ENCODE results near the gene ZNF594.
"Not testable (repeated sequence)": the region's sequence is repeated elsewhere in the genome, so short reads cannot be mapped to it uniquely, and the experiment has no call there.

ZNF594 gene

GRCh38 chr17:5146122-5146521 lies 45.5 kb downstream of the ZNF594 start:
- not testable (repeated sequence) for H3K9me3 ChIP-seq (ENCODE audit: control insufficient read depth, insufficient read depth, low read length); H3K9ac ChIP-seq (ENCODE audit: low read depth, low read length); H3K4me3 ChIP-seq (ENCODE audit: low read depth, low read length); H3K4me1 ChIP-seq (ENCODE audit: control insufficient read depth, insufficient read depth, low read length); H3K36me3 ChIP-seq (ENCODE audit: control insufficient read depth, insufficient read depth, low read length); H3K27me3 ChIP-seq (ENCODE audit: control insufficient read depth, insufficient read depth, low read length)

GRCh38 chr17:5142877-5143276 lies 48.8 kb downstream of the ZNF594 start:
- H3K27me3 ChIP-seq (ENCODE audit: control insufficient read depth, insufficient read depth, low read length), result not testable (repeated sequence)

GRCh38 chr17:5139458-5139732 lies 52.3 kb downstream of the ZNF594 start:
- H3K9ac ChIP-seq (ENCODE audit: low read depth, low read length), result no peak overlapping the region
- H3K4me3 ChIP-seq (ENCODE audit: low read depth, low read length), result no peak overlapping the region
- H3K9me3 ChIP-seq (ENCODE audit: control insufficient read depth, insufficient read depth, low read length), result no peaks in the 10 kb centered on the region
- H3K36me3 ChIP-seq (ENCODE audit: control insufficient read depth, insufficient read depth, low read length), result peaks cover 2% of the 10 kb centered on the region
- H3K27me3 ChIP-seq (ENCODE audit: control insufficient read depth, insufficient read depth, low read length), result no peaks in the 10 kb centered on the region
- no peaks in the 10 kb centered on the region for H3K4me1 ChIP-seq (ENCODE audit: control insufficient read depth, insufficient read depth, low read length)

More at GRCh38 chr17:5142877-5143276, 48.8 kb downstream of the ZNF594 start:
- H3K4me1 ChIP-seq (ENCODE audit: control insufficient read depth, insufficient read depth, low read length); H3K9ac ChIP-seq (ENCODE audit: low read depth, low read length); H3K36me3 ChIP-seq (ENCODE audit: control insufficient read depth, insufficient read depth, low read length); H3K9me3 ChIP-seq (ENCODE audit: control insufficient read depth, insufficient read depth, low read length); H3K4me3 ChIP-seq (ENCODE audit: low read depth, low read length): not testable (repeated sequence)

- no peaks in the 10 kb centered on the region for H3K27me3 ChIP-seq (ENCODE audit: control insufficient read depth, insufficient read depth, low read length)
- H3K4me3 ChIP-seq (ENCODE audit: low read depth, low read length), result no peak overlapping the region
- H3K4me1 ChIP-seq (ENCODE audit: control insufficient read depth, insufficient read depth, low read length), result no peaks in the 10 kb centered on the region
- no peak overlapping the region for H3K9ac ChIP-seq (ENCODE audit: low read depth, low read length)
- H3K9me3 ChIP-seq (ENCODE audit: control insufficient read depth, insufficient read depth, low read length), result no peaks in the 10 kb centered on the region
- H3K36me3 ChIP-seq (ENCODE audit: control insufficient read depth, insufficient read depth, low read length), result peaks cover 2% of the 10 kb centered on the region
These were observed 52.8 kb downstream of the ZNF594 start for GRCh38 chr17:5138616-5139457.

GRCh38 chr17:5138198-5138544 lies 53.5 kb downstream of the ZNF594 start:
- not testable (repeated sequence) for H3K4me1 ChIP-seq (ENCODE audit: control insufficient read depth, insufficient read depth, low read length); H3K9me3 ChIP-seq (ENCODE audit: control insufficient read depth, insufficient read depth, low read length); H3K4me3 ChIP-seq (ENCODE audit: low read depth, low read length); H3K36me3 ChIP-seq (ENCODE audit: control insufficient read depth, insufficient read depth, low read length); H3K27me3 ChIP-seq (ENCODE audit: control insufficient read depth, insufficient read depth, low read length); H3K9ac ChIP-seq (ENCODE audit: low read depth, low read length)

- H3K27me3 ChIP-seq (ENCODE audit: control insufficient read depth, insufficient read depth, low read length); H3K36me3 ChIP-seq (ENCODE audit: control insufficient read depth, insufficient read depth, low read length); H3K9me3 ChIP-seq (ENCODE audit: control insufficient read depth, insufficient read depth, low read length); H3K4me3 ChIP-seq (ENCODE audit: low read depth, low read length); H3K9ac ChIP-seq (ENCODE audit: low read depth, low read length); H3K4me1 ChIP-seq (ENCODE audit: control insufficient read depth, insufficient read depth, low read length): not testable (repeated sequence)
These were observed 54.0 kb downstream of the ZNF594 start for GRCh38 chr17:5137511-5138197.

GRCh38 chr17:5136580-5137412 lies 54.9 kb downstream of the ZNF594 start:
- H3K27me3 ChIP-seq (ENCODE audit: control insufficient read depth, insufficient read depth, low read length); H3K36me3 ChIP-seq (ENCODE audit: control insufficient read depth, insufficient read depth, low read length); H3K4me3 ChIP-seq (ENCODE audit: low read depth, low read length); H3K9ac ChIP-seq (ENCODE audit: low read depth, low read length); H3K9me3 ChIP-seq (ENCODE audit: control insufficient read depth, insufficient read depth, low read length); H3K4me1 ChIP-seq (ENCODE audit: control insufficient read depth, insufficient read depth, low read length): not testable (repeated sequence)

- Histone ChIP-seq H3K27me3 (ENCODE audit: control insufficient read depth, insufficient read depth, low read length) (no peaks in the 10 kb centered on the region), H3K9ac (ENCODE audit: low read depth, low read length) (no peak overlapping the region), H3K9me3 (ENCODE audit: control insufficient read depth, insufficient read depth, low read length) (no peaks in the 10 kb centered on the region), H3K4me3 (ENCODE audit: low read depth, low read length) (no peak overlapping the region), H3K4me1 (ENCODE audit: control insufficient read depth, insufficient read depth, low read length) (no peaks in the 10 kb centered on the region), H3K36me3 (ENCODE audit: control insufficient read depth, insufficient read depth, low read length) (peaks cover 2% of the 10 kb centered on the region)
These were observed 55.7 kb downstream of the ZNF594 start for GRCh38 chr17:5135726-5136579.

- not testable (repeated sequence) for H3K9me3 ChIP-seq (ENCODE audit: control insufficient read depth, insufficient read depth, low read length); H3K27me3 ChIP-seq (ENCODE audit: control insufficient read depth, insufficient read depth, low read length); H3K9ac ChIP-seq (ENCODE audit: low read depth, low read length); H3K36me3 ChIP-seq (ENCODE audit: control insufficient read depth, insufficient read depth, low read length); H3K4me3 ChIP-seq (ENCODE audit: low read depth, low read length); H3K4me1 ChIP-seq (ENCODE audit: control insufficient read depth, insufficient read depth, low read length)
These were observed 56.4 kb downstream of the ZNF594 start for GRCh38 chr17:5135131-5135712.

- H3K9me3 ChIP-seq (ENCODE audit: control insufficient read depth, insufficient read depth, low read length); H3K9ac ChIP-seq (ENCODE audit: low read depth, low read length); H3K4me3 ChIP-seq (ENCODE audit: low read depth, low read length); H3K36me3 ChIP-seq (ENCODE audit: control insufficient read depth, insufficient read depth, low read length); H3K27me3 ChIP-seq (ENCODE audit: control insufficient read depth, insufficient read depth, low read length); H3K4me1 ChIP-seq (ENCODE audit: control insufficient read depth, insufficient read depth, low read length): not testable (repeated sequence)
These were observed 57.1 kb downstream of the ZNF594 start for GRCh38 chr17:5134571-5134970.

- H3K36me3 ChIP-seq (ENCODE audit: control insufficient read depth, insufficient read depth, low read length); H3K27me3 ChIP-seq (ENCODE audit: control insufficient read depth, insufficient read depth, low read length); H3K4me1 ChIP-seq (ENCODE audit: control insufficient read depth, insufficient read depth, low read length); H3K4me3 ChIP-seq (ENCODE audit: low read depth, low read length); H3K9me3 ChIP-seq (ENCODE audit: control insufficient read depth, insufficient read depth, low read length); H3K9ac ChIP-seq (ENCODE audit: low read depth, low read length): not testable (repeated sequence)
These were observed 57.7 kb downstream of the ZNF594 start for GRCh38 chr17:5133961-5134360.

Measured in iPS-15b (cell line).